Activated T-helper 2 cell treated with anti-CD3 and anti-CD28 coated beads, Interferon-gamma antibody, Interleukin-2, Interleukin-4, amounts not matched to agents 10 μg/mL and 5 μg/mL and 100 μg/mL, durations not matched to agents 14 hours and 24 hours and 36 hours (primary cell): ENCODE measurements around the gene FXYD6. TPM values are rescaled to one million over a fixed set of nuclear protein-coding genes. Genes with fewer than 3 reads are reported as not detected.

Experiments
- DNase-seq: peaks from one replicate; pipeline ENCODE4 v3.0.0; 2021; ENCODE audit warnings: low spot score
- H3K27ac Mint-ChIP-seq: one replicate; pipeline ENCODE4 v1.8.0; 2021; ENCODE audit warnings: mixed read lengths
- H3K27me3 Mint-ChIP-seq: one replicate; pipeline ENCODE4 v1.8.0; 2021; ENCODE audit warnings: low read depth, mixed read lengths
- H3K36me3 Mint-ChIP-seq: one replicate; pipeline ENCODE4 v1.8.0; 2021; ENCODE audit warnings: low read depth, mixed read lengths
- H3K4me1 Mint-ChIP-seq: one replicate; pipeline ENCODE4 v1.8.0; 2021; ENCODE audit warnings: low read depth, mixed read lengths
- H3K4me3 Mint-ChIP-seq: one replicate; pipeline ENCODE4 v1.8.0; 2021; ENCODE audit warnings: low read depth, mild to moderate bottlenecking, moderate library complexity, mixed read lengths
- H3K9me3 Mint-ChIP-seq: one replicate; pipeline ENCODE4 v1.8.0; 2021; ENCODE audit warnings: mixed read lengths
- intact Hi-C: fragments of 100-400 bp; cut with micrococcal nuclease; formaldehyde crosslinking; loops from one replicate; pipeline ENCODE4 v1.15.1; 2023
- total RNA-seq: library from RNA; stranded (reverse); gene quantifications from 2 replicates; pipeline ENCODE4 v1.2.3, GENCODE V29; 2022

FXYD6 gene
- total RNA-seq, 1 donor from 2014 or later: 0.11 TPM

DNA sequence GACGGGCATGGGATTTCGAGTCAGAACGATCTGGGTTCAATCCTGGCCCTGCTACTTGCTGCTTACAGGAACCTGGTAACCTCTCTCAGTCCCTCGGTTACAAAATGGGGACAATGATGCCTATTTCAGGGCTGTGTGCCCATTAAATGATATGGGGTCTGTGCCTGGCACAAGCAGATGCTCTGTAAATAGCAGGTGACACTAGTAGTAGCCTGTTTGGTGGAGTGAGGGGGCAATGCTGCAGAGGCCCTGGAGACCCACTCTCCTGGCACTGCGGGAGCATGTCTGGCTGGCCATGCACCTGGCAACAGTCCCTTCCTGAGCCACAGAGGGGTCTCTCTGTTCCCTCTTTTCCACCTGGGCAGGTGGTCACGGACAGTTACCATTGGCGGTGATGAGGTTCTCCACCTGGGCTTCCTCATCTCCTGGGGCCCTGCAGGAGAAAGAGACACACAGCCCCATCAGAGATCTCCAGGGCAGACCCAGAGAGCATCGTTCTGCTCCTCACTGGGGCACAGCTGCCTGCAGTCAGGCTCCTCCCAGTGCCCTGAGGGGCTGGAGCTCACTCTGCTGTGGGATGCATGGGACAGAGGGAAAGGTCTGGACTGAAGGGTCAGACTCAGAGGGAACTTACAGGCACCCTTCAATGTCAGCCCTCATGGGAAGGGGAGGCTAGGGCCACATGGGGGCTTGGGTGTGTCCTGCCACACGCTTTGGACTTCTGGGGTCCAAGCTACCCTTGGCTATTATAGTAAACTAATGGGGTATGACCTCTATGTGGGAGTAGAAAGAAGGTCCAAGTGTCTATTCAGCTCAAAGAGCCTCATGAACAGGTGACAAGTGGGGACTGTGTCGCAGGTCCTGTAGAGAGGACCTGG lies 36.3 kb downstream of the FXYD6 start:
- no peaks in the 10 kb centered on the region for H3K4me1 Mint-ChIP-seq
- no peaks in the 10 kb centered on the region for H3K36me3 Mint-ChIP-seq
- peaks cover 6% of the 10 kb centered on the region for H3K27me3 Mint-ChIP-seq
- intact Hi-C loops: loop anchor here (5.0 kb wide), 2 partner anchors 33 to 62 kb away; no protein-coding TSS in a partner anchor
- no peak overlapping the region for H3K27ac Mint-ChIP-seq
- DNase-seq: no peak
- no peaks in the 10 kb centered on the region for H3K9me3 Mint-ChIP-seq
- H3K4me3 Mint-ChIP-seq: no peak overlapping the region

DNA sequence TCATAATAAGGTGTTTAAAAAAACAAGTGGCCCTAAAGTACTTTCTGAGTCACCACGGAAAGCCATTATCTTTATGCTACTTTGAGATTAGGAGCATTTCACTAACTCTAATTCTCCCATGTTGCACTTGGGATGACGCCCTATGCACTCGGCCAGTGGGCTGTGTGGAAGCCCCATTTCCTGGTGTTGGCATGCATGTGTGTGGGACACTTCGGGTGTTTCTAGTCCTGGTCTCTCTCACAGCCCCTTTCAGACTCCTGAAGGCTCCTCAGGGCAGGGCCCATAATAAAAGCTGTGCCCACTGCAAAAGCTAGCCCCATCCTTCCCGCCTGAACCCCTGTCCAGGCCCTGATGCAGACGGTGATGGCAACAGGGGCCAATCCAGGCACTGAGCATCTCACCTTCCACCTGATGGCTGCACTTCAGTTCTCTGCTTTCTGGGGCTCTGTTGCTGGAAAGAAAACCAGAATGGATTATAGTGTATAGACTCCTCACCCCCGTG lies 37.0 kb downstream of the FXYD6 start:
- no peak for DNase-seq
- Mint-ChIP-seq H3K4me1 (no peaks in the 10 kb centered on the region), H3K27ac (no peak overlapping the region), H3K4me3 (no peak overlapping the region), H3K36me3 (no peaks in the 10 kb centered on the region), H3K27me3 (peaks cover 6% of the 10 kb centered on the region), H3K9me3 (no peaks in the 10 kb centered on the region)
- intact Hi-C loops: no loop called here

DNA sequence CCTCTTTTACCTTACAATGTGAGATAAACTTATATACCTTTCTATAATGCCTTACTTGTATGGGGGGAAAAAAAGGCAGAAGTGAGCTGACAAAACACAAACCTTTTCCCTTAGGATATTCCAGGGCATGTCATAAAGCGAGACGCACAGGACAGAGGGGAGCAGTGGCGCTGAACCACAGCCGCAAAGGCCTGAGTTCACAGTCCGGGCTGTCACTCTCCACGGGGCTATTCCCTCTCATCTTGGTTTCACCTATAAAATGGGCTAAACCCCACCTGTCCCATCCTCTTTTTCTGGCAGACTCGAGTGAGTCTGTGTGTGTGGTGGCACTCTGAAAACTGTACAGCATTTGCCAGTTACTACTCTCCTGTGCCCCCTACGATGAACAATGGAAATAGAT lies 37.6 kb downstream of the FXYD6 start:
- Mint-ChIP-seq H3K27ac (no peak overlapping the region), H3K4me1 (no peaks in the 10 kb centered on the region), H3K27me3 (peaks cover 6% of the 10 kb centered on the region), H3K9me3 (no peaks in the 10 kb centered on the region), H3K36me3 (no peaks in the 10 kb centered on the region), H3K4me3 (no peak overlapping the region)
- intact Hi-C loops: no loop called here
- no peak for DNase-seq

DNA sequence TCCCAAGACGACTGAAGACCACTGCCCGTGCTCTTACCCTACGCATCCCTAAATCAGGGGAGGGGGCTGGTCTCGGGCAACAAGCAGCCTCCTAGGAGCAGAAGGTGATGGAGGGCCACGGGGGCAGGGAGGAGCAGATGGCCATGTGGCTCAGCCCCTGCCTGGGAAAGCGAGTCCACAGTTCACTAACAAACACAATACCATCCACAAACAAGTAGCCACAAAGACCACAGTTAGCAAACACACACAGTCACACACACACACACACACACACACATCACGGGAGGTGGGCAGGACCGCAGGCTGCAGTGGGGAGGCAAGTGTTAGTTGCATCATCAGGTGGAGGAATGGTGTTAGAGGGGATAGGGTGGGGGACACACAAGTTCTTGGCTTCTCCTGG lies 38.7 kb downstream of the FXYD6 start:
- H3K9me3 Mint-ChIP-seq: no peaks in the 10 kb centered on the region
- no peak for DNase-seq
- H3K4me3 Mint-ChIP-seq: no peak overlapping the region
- no peak overlapping the region for H3K27ac Mint-ChIP-seq
- peaks cover 6% of the 10 kb centered on the region for H3K27me3 Mint-ChIP-seq
- no peaks in the 10 kb centered on the region for H3K36me3 Mint-ChIP-seq
- no peaks in the 10 kb centered on the region for H3K4me1 Mint-ChIP-seq
- intact Hi-C loops: no loop called here

DNA sequence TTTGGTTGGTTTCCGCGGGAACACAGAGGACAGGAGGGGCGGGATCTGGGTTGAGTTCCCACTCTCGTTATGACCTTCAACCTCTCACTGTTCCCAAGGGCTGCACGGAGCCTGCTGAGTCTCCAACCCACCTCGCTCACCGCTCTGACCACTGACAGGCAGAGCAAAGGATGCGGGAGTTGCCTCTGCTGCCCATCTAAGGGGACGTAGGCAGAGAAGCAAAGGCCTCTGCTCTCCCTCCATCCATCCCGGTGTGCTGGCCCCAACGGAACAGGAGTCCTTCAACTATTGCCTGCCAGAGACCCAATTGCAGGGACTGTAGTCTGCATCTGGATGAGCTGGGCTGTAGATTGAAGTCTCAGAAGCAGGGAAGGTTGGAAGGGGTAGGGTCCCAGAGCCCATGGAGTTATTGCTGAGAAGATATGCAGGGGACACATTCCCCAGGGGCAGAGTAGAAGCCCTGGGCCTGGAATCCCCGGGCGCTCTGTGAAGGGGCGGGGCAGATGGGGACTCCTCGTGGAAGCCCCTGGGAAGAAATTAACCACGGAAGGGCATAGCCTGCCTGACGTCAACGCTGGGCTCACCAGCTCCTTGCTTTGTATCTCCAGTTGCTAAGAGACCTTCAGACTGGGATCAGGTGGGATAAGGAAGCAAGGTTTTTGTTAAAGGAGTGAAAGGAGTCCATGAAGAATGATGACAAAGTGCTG lies 39.2 kb downstream of the FXYD6 start:
- intact Hi-C loops: no loop called here
- Mint-ChIP-seq H3K36me3 (no peaks in the 10 kb centered on the region), H3K9me3 (no peaks in the 10 kb centered on the region), H3K27ac (no peak overlapping the region), H3K4me1 (no peaks in the 10 kb centered on the region), H3K27me3 (peaks cover 6% of the 10 kb centered on the region), H3K4me3 (no peak overlapping the region)
- DNase-seq: no peak

DNA sequence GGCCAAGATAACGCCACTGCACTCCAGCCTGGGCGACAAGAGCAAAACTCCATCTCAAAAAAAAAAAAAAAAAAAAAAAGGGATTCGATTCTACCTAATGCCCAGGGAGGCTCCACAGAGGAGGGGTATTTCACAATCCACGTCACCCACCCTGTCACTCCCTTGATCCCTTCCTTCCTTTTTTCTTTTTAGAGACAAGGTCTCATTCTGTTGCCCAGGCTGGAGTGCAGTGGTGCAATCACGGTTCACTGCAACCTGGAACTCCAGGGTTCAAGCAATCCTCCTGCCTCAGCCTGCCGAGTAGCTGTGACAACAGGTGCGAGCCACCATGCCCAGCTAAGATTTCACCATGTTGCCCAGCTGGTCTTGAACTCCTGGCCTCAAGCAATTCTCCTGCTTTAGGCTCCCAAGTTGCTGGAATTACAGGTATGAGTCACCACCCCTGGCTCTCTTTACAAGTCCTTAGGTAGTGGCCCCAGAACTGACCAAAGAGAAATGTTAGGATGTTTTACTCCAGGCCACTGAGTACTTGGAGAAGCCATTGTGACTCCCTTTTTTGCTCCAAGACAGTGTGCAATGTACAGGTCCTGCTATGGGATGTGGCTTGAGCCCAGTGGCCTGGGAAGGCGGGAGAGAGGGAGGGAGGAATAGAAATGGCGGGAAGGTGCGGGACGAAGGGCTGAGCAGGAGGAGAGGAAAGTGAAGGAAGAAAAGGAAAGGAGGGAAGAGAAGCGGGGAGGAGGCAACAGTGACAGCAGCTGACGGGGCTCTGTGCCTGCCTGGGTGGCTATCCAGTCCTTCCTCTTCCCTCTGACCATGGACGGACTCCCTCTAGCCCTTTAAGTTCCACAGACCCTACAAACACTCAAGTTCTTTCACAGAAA lies 40.1 kb downstream of the FXYD6 start:
- Mint-ChIP-seq H3K27me3 (peaks cover 6% of the 10 kb centered on the region), H3K4me3 (no peak overlapping the region), H3K9me3 (no peaks in the 10 kb centered on the region), H3K36me3 (no peaks in the 10 kb centered on the region), H3K27ac (no peak overlapping the region), H3K4me1 (peaks cover 2% of the 10 kb centered on the region)
- intact Hi-C loops: no loop called here
- no peak for DNase-seq

DNA sequence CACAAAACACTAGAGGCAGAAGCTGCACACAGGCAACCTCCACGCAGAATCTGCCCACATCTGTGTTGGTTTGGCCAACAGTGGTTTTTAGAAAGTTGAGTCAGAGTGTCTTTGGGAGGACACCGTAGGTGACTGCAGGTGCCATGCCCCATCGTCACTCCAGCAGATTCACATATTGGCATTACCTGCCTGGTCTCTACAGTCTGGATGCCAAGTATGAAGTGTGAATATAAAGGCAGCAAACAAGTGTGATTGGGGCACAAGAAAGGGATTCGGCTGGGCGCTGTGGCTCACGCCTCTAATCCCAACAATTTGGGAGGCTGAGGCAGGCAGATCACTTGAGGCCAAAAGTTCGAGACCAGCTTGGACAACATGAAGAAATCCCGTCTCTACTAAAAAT lies 40.9 kb downstream of the FXYD6 start:
- Mint-ChIP-seq H3K4me1 (peaks cover 9% of the 10 kb centered on the region), H3K27me3 (peaks cover 6% of the 10 kb centered on the region), H3K9me3 (no peaks in the 10 kb centered on the region), H3K36me3 (no peaks in the 10 kb centered on the region), H3K4me3 (no peak overlapping the region), H3K27ac (no peak overlapping the region)
- DNase-seq: no peak
- intact Hi-C loops: no loop called here

DNA sequence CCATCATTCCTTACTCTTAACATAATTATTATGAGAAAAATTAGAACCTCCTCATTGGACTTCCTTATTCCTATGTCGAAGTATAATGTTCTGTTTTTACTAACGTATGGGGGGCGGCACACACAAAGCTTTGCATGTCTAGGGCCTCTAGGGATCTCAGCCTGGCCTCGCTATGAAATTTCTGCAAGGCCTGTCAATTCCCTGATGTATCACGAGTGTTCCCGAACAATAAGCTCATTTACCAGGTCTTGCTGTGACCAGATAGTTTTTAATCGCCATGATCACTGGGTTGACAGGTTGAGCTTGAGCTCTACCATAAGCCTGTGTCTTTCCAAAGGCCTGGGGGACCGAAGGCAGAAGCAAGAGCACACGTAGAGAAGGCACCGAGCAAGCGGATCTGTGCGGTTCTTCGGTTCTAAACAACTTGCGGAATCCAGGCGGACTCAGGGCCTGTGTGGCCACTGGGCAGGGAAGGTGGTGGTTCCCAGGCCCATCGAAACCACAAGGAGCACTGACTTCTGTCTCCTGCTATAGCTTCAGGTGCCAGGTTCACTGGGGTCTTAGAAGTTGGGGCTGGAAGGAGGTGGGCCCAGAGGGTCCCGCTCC lies 41.5 kb downstream of the FXYD6 start:
- DNase-seq: no peak
- H3K27ac Mint-ChIP-seq: no peak overlapping the region
- no peak overlapping the region for H3K4me3 Mint-ChIP-seq
- intact Hi-C loops: no loop called here
- no peaks in the 10 kb centered on the region for H3K36me3 Mint-ChIP-seq
- no peaks in the 10 kb centered on the region for H3K9me3 Mint-ChIP-seq
- peaks cover 6% of the 10 kb centered on the region for H3K27me3 Mint-ChIP-seq
- peaks cover 14% of the 10 kb centered on the region for H3K4me1 Mint-ChIP-seq

DNA sequence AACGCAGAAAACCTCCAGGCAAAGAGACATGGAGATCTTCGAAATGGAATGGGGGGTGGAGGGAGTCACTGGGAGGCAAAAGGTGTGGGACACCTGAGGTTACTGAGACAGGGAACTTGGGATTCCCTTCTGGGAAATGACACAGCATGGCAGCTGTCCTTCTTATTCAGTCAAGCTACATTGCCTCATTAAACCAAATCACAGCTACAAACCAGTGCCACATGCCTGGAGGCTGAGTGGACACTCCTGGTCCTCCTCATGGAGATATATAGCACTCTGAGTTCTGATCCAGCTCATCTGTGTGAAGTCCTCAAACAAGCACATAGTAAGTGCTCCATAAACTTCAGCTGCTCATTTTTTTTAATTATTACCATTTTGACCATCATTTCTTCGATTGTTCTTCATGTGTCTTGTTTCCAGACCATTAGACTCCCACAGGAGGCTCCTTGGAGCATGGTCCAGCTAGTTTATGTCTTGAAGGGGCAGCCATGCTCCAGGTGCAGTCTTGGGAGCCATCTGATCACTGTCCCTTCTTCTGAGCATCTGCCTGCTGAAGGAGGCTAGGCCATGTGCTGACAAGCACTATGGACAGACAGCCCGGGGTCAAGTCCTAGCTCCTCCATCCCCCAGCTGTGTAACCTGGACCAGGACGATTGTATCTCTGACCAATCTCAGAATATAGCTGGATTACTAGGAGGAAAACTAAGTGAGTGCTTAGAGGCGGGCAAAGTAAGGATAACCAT lies 42.2 kb downstream of the FXYD6 start:
- no peak overlapping the region for H3K27ac Mint-ChIP-seq
- no peak for DNase-seq
- intact Hi-C loops: no loop called here

DNA sequence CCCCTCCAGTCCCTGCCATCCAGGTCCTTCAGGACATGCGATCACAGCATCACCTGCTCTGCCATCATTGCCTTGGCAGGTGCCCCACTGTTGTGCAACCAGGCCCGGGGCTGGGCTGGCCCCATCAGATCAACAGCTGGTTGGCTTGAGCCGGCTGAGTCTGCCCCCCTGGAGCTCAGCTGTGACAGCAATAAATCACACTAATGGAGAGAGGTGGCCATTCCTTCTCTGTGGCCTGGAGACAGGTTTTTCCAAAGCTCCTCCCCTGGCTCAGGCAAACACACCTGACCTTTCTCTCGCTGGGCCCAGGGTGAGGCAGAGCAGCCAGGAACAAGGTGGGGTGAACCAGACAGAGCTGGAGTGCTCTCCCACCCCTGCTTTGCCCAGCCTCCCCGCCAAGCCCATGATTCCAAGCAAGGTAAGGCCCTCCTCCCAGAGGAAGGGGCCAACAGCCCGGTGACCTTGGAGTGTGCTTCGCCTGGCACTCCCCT lies 43.0 kb downstream of the FXYD6 start:
- no peak overlapping the region for H3K27ac Mint-ChIP-seq
- intact Hi-C loops: no loop called here
- H3K36me3 Mint-ChIP-seq: no peaks in the 10 kb centered on the region
- H3K9me3 Mint-ChIP-seq: no peaks in the 10 kb centered on the region
- peaks cover 20% of the 10 kb centered on the region for H3K4me1 Mint-ChIP-seq
- peaks cover 6% of the 10 kb centered on the region for H3K27me3 Mint-ChIP-seq
- no peak overlapping the region for H3K4me3 Mint-ChIP-seq
- DNase-seq: no peak

More for the DNA sequence above, 42.2 kb downstream of the FXYD6 start:
- Mint-ChIP-seq H3K4me3 (no peak overlapping the region), H3K27me3 (peaks cover 6% of the 10 kb centered on the region), H3K9me3 (no peaks in the 10 kb centered on the region), H3K4me1 (peaks cover 17% of the 10 kb centered on the region), H3K36me3 (no peaks in the 10 kb centered on the region)

DNA sequence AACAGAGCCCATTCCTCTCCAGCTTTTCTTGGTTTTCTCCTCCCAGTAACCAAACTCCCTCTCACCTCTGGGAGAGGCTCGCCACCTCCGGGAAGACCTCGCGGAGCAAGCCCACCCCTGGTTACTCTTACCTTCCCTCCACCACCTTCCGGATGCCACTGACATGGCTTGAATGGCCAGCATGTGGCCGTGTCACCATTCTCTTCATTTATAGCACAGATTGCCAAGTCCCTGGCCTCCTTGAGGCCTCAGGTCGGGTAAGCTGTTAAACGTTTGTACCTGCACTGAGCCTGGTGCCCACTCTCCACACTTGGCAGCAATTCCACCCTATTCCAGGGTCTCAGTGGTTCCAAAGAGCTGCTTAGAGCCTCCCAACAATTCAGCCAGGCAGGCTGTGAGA lies 43.9 kb downstream of the FXYD6 start:
- no peak overlapping the region for H3K4me3 Mint-ChIP-seq
- H3K4me1 Mint-ChIP-seq: peaks cover 24% of the 10 kb centered on the region
- no peaks in the 10 kb centered on the region for H3K9me3 Mint-ChIP-seq
- H3K36me3 Mint-ChIP-seq: no peaks in the 10 kb centered on the region
- peaks cover 3% of the 10 kb centered on the region for H3K27me3 Mint-ChIP-seq
- DNase-seq: no peak
- no peak overlapping the region for H3K27ac Mint-ChIP-seq
- intact Hi-C loops: no loop called here
